NT2/D1 (cell line): ENCODE results near the gene POLD4.

Source experiments
- DNase-seq: peaks from one replicate; pipeline ENCODE4 v3.0.0-alpha.2; 2011; ENCODE audit warnings: low read depth, low spot score
- H3K27me3 ChIP-seq: 2 replicates; pipeline ENCODE4 v1.6.0; 2011; ENCODE audit warnings: mild to moderate bottlenecking; ENCODE audit not compliant: insufficient read length, insufficient read depth
- H3K36me3 ChIP-seq: 2 replicates; pipeline ENCODE4 v1.6.1; 2011; ENCODE audit warnings: mild to moderate bottlenecking, low read length, mixed read lengths; ENCODE audit not compliant: insufficient read depth, insufficient read length
- H3K4me1 ChIP-seq: 2 replicates; pipeline ENCODE4 v1.5.1; 2011; ENCODE audit not compliant: insufficient read depth, insufficient read length
- H3K4me3 ChIP-seq: 2 replicates; pipeline ENCODE4 v1.5.1; 2011; ENCODE audit warnings: low read depth; ENCODE audit not compliant: insufficient read length
- H3K9ac ChIP-seq: 2 replicates; pipeline ENCODE4 v1.6.0; 2011; ENCODE audit warnings: low read depth; ENCODE audit not compliant: insufficient read length
- H3K9me3 ChIP-seq: 2 replicates; pipeline ENCODE4 v1.5.1; 2011; ENCODE audit warnings: mild to moderate bottlenecking, low read length; ENCODE audit not compliant: insufficient read depth
- SUZ12 ChIP-seq: IDR thresholded peaks from 2 replicates; pipeline ENCODE4 v1.6.1; 2011; ENCODE audit not compliant: insufficient read length, insufficient read depth; ENCODE audit errors: extremely low read depth
- YY1 ChIP-seq: IDR thresholded peaks from 2 replicates; pipeline ENCODE4 v1.6.1; 2011; ENCODE audit not compliant: insufficient read length, insufficient read depth
- ZNF274 ChIP-seq: IDR thresholded peaks from 2 replicates; pipeline ENCODE4 v1.6.1; 2011; ENCODE audit warnings: mild to moderate bottlenecking, low read depth, low read length

The POLD4 gene

GRCh38 chr11:67347964-67348749 lies 5.2 kb downstream of the POLD4 start:
- no peak for TF ChIP-seq YY1
- no peak for TF ChIP-seq ZNF274
- no peak for TF ChIP-seq SUZ12
- no peak for DNase-seq
- no peak overlapping the region for H3K4me3 ChIP-seq
- H3K9ac ChIP-seq, result no peak overlapping the region
- no peaks in the 10 kb centered on the region for H3K27me3 ChIP-seq
- peaks cover 13% of the 10 kb centered on the region for H3K4me1 ChIP-seq
- H3K36me3 ChIP-seq, result no peaks in the 10 kb centered on the region
- H3K9me3 ChIP-seq, result no peaks in the 10 kb centered on the region

GRCh38 chr11:67345920-67346819 lies 7.2 kb downstream of the POLD4 start:
- Histone ChIP-seq H3K27me3 (no peaks in the 10 kb centered on the region), H3K4me1 (peaks cover 3% of the 10 kb centered on the region), H3K36me3 (no peaks in the 10 kb centered on the region), H3K4me3 (no peak overlapping the region), H3K9me3 (no peaks in the 10 kb centered on the region), H3K9ac (no peak overlapping the region)
- TF ChIP-seq YY1, result no peak
- no peak for TF ChIP-seq SUZ12
- no peak for DNase-seq

- no peak overlapping the region for H3K9ac ChIP-seq
- peaks cover 3% of the 10 kb centered on the region for H3K4me1 ChIP-seq
Observed at GRCh38 chr11:67345247-67345919, 8.0 kb downstream of the POLD4 start.

GRCh38 chr11:67344264-67344663 lies 9.1 kb downstream of the POLD4 start:
- H3K27me3 ChIP-seq, result no peaks in the 10 kb centered on the region
- no peaks in the 10 kb centered on the region for H3K9me3 ChIP-seq
- TF ChIP-seq ZNF274, result no peak
- no peak for TF ChIP-seq SUZ12
- no peak for TF ChIP-seq YY1
- H3K4me1 ChIP-seq, result peaks cover 3% of the 10 kb centered on the region
- H3K9ac ChIP-seq, result no peak overlapping the region
- no peaks in the 10 kb centered on the region for H3K36me3 ChIP-seq
- DNase-seq, result no peak
- no peak overlapping the region for H3K4me3 ChIP-seq

More at GRCh38 chr11:67345247-67345919, 8.0 kb downstream of the POLD4 start:
- Histone ChIP-seq H3K27me3 (no peaks in the 10 kb centered on the region), H3K4me3 (no peak overlapping the region), H3K36me3 (no peaks in the 10 kb centered on the region), H3K9me3 (no peaks in the 10 kb centered on the region)
- no peak for TF ChIP-seq ZNF274
- no peak for TF ChIP-seq YY1
- TF ChIP-seq SUZ12, result no peak
- DNase-seq, result no peak

GRCh38 chr11:67337257-67337656 lies 16.1 kb downstream of the POLD4 start:
- Histone ChIP-seq H3K36me3 (no peaks in the 10 kb centered on the region), H3K4me3 (no peak overlapping the region)
- TF ChIP-seq ZNF274 (no peak), YY1 (no peak), SUZ12 (no peak)

GRCh38 chr11:67332081-67332691 lies 21.2 kb downstream of the POLD4 start:
- Histone ChIP-seq H3K9ac (no peak overlapping the region), H3K27me3 (no peaks in the 10 kb centered on the region), H3K4me1 (peaks cover 2% of the 10 kb centered on the region), H3K36me3 (no peaks in the 10 kb centered on the region), H3K4me3 (no peak overlapping the region), H3K9me3 (no peaks in the 10 kb centered on the region)
- no peak for TF ChIP-seq YY1
- TF ChIP-seq SUZ12, result no peak
- no peak for TF ChIP-seq ZNF274
- no peak for DNase-seq

More at GRCh38 chr11:67337257-67337656, 16.1 kb downstream of the POLD4 start:
- Histone ChIP-seq H3K9me3 (no peaks in the 10 kb centered on the region), H3K27me3 (no peaks in the 10 kb centered on the region), H3K4me1 (no peaks in the 10 kb centered on the region), H3K9ac (no peak overlapping the region)
- DNase-seq, result no peak
